Kidney (tissue), 14 donors: ENCODE data around the gene SUSD4. TPM values are rescaled to one million over a fixed set of nuclear protein-coding genes. Genes with fewer than 3 reads are reported as not detected.

Source experiments
- DNase-seq, 5 donors: peaks; one replicate each; pipeline ENCODE4 v3.0.0-alpha.2; 2013 to 2020
- FAIRE-seq: peaks from 2 replicates; lab custom pipeline; 2012; peaks lifted over from hg19 to GRCh38; lab: Jason Lieb, UNC
- H3K27ac ChIP-seq, 2 donors: one replicate each; pipeline ENCODE4 v1.7.0; 2013; ENCODE audit warnings: low read depth in 2 of 2, low read length in 2 of 2, inconsistent platforms in 1 of 2
- H3K27me3 ChIP-seq: one replicate; pipeline ENCODE4 v1.7.1; 2013; ENCODE audit warnings: low read length, inconsistent platforms; ENCODE audit not compliant: control insufficient read depth, insufficient read depth
- H3K36me3 ChIP-seq, 3 donors: one replicate each; pipeline versions ENCODE4 v1.7.0 to v1.7.1; 2013; ENCODE audit warnings: low read length in 3 of 3, control low read depth in 1 of 3, inconsistent platforms in 1 of 3; ENCODE audit not compliant: insufficient read depth in 3 of 3, control insufficient read depth in 2 of 3
- H3K4me1 ChIP-seq, 3 donors: one replicate each; pipeline versions ENCODE4 v1.7.0 to v1.7.1; 2013; ENCODE audit warnings: low read length in 3 of 3, inconsistent platforms in 1 of 3, low read depth in 1 of 3; ENCODE audit not compliant: control insufficient read depth in 2 of 3, insufficient read depth in 2 of 3
- H3K4me3 ChIP-seq, 3 donors: one replicate each; pipeline versions ENCODE4 v1.7.0 to v1.8.1; 2013; ENCODE audit warnings: low read length in 3 of 3, control low read depth in 1 of 3, inconsistent platforms in 1 of 3
- H3K9ac ChIP-seq, 3 donors: one replicate each; pipeline versions ENCODE4 v1.7.0 to v1.7.1; 2013; ENCODE audit warnings: low read length in 3 of 3, control low read depth in 1 of 3, inconsistent platforms in 1 of 3
- H3K9me3 ChIP-seq, 3 donors: one replicate each; pipeline versions ENCODE4 v1.7.0 to v1.7.1; 2013; ENCODE audit warnings: low read length in 3 of 3, control low read depth in 1 of 3, inconsistent platforms in 1 of 3; ENCODE audit not compliant: control insufficient read depth in 2 of 3, insufficient read depth in 1 of 3
- CTCF ChIP-seq: IDR thresholded peaks from 3 replicates; pipeline ENCODE4 v1.5.1; 2012; ENCODE audit warnings: mild to moderate bottlenecking, moderate library complexity, borderline replicate concordance; ENCODE audit not compliant: insufficient read depth; ENCODE audit errors: extremely low read depth
- intact Hi-C: fragments of 100-400 bp; cut with DNase I; formaldehyde crosslinking; loops from one replicate; pipeline ENCODE4 v1.11.1; 2022
- polyA plus RNA-seq: library from polyadenylated mRNA; stranded (reverse); fragments of 350-450 nt; fragmentation: Illumina TruSeq; extraction: RNeasy Lipid Tissue Mini Kit (QIAGEN cat#74804); gene quantifications from one replicate; pipeline ENCODE4 v1.2.3, GENCODE V29; 2014; ENCODE audit warnings: low read depth, low replicate concordance; ENCODE audit not compliant: insufficient read depth
- total RNA-seq: library from RNA; stranded (reverse); fragmentation: NEBNext Ultra II Directional; extraction: Animal tissue kit (Norgen Biotek cat#: 25700); gene quantifications from one replicate; pipeline ENCODE4 v1.2.1, GENCODE V29; 2021
- donor health status: control.
- donor health status: control.
- donor health status: control.
- donor health status: control.
- donor health status: control.
- donor health status: DM: yes; HTN: yes; CAD: no.
- donor health status: Normal renal cell carcinoma (clear cell type).

SUSD4 gene
- total and polyA plus RNA-seq, 2 donors from 2014 or later: 14.0 to 23.7 TPM

GRCh38 chr1:223329664-223330415 is 34.1 kb downstream of the SUSD4 start:
- H3K27ac ChIP-seq: peak overlapping the region in 1 of 2 donors; percentile 34
- H3K9me3 ChIP-seq: no peaks in the 10 kb centered on the region
- H3K9ac ChIP-seq: no peak overlapping the region
- no peak for TF ChIP-seq CTCF
- H3K27me3 ChIP-seq: no peaks in the 10 kb centered on the region
- H3K4me1 ChIP-seq: peaks cover 2 to 16% (median 14%) of the 10 kb centered on the region in 3 donors
- FAIRE-seq (no peak), DNase-seq (peak in 1 of 5 donors; percentile 34)
- intact Hi-C loops: no loop called here
- H3K4me3 ChIP-seq: no peak overlapping the region
- no peaks in the 10 kb centered on the region for H3K36me3 ChIP-seq

GRCh38 chr1:223329252-223329651 is 34.7 kb downstream of the SUSD4 start:
- Histone ChIP-seq H3K4me3 (no peak overlapping the region), H3K9me3 (no peaks in the 10 kb centered on the region), H3K4me1 (peaks cover 2 to 16% (median 14%) of the 10 kb centered on the region in 3 donors), H3K27ac (no peak overlapping the region), H3K9ac (no peak overlapping the region), H3K27me3 (no peaks in the 10 kb centered on the region), H3K36me3 (no peaks in the 10 kb centered on the region)
- intact Hi-C loops: no loop called here
- TF ChIP-seq CTCF: no peak
- DNase-seq: no peak
- FAIRE-seq: no peak

- intact Hi-C loops: no loop called here
- no peak for FAIRE-seq
- H3K4me3 ChIP-seq: no peak overlapping the region
- DNase-seq: no peak
- H3K9ac ChIP-seq: no peak overlapping the region
- H3K27ac ChIP-seq: peak overlapping the region; percentile 12 to 34
- H3K36me3 ChIP-seq: no peaks in the 10 kb centered on the region
- no peaks in the 10 kb centered on the region for H3K9me3 ChIP-seq
- TF ChIP-seq CTCF: no peak
- H3K4me1 ChIP-seq: peaks cover 2 to 16% (median 14%) of the 10 kb centered on the region in 3 donors
- H3K27me3 ChIP-seq: no peaks in the 10 kb centered on the region
Observed at GRCh38 chr1:223328566-223328965, 35.4 kb downstream of the SUSD4 start.
